G401 (cell line): ENCODE measurements around the gene ADRA1B. TPM values are rescaled to one million over a fixed set of nuclear protein-coding genes. Genes with fewer than 3 reads are reported as not detected.
A peak's percentile ranks its signal among the peaks of the same experiment; 100 is the strongest.

Experiments used
- DNase-seq: peaks from one replicate; pipeline ENCODE4 v3.0.0-alpha.2; 2015; ENCODE audit warnings: low spot score
- in situ Hi-C: cut with HindIII; loops from 2 replicates; pipeline ENCODE4 v1.10.0; 2016; ENCODE audit warnings: low sequenced_read_pairs, mixed read lengths
- total RNA-seq: library from RNA; depleted of rRNA; stranded (reverse); fragments of >200 nt; shearing (Covaris generic); gene quantifications from 2 replicates; pipeline ENCODE4 v1.2.3, GENCODE V29; 2014

The ADRA1B gene
- total RNA-seq, 1 experiment from 2014 or later = 41.4 TPM

GRCh38 chr5:159916841-159917761, 819 bp downstream of the ADRA1B start:
- in situ Hi-C loops = no loop called here
- no peak for DNase-seq

DNA sequence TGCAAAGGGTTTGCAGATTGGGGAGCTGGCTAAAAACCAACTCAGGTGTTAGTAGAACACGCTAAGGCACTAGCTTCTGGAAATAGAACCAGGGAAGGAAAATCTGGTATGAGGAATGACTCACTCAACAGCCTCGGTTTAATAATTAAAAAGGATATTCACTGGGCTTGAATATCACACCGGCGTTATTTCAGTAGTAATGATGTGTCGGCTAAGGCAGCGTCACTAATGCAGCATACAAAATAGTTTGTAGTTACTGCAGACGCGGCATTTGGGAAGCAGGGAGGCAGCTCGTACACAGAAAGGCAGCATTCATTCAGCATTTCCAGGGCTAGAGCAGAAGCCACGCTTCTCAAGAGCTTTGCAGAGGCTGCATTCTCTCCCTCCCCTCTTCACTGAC, 1.7 kb downstream of the ADRA1B start:
- DNase-seq = no peak
- in situ Hi-C loops = no loop called here

- no peak for DNase-seq
- in situ Hi-C loops = no loop called here
Observed at GRCh38 chr5:159921721-159922120, 5.4 kb downstream of the ADRA1B start.

GRCh38 chr5:159923008-159923407, 6.7 kb downstream of the ADRA1B start:
- in situ Hi-C loops = no loop called here

GRCh38 chr5:159928122-159928909, 12.0 kb downstream of the ADRA1B start:
- DNase-seq = no peak
- in situ Hi-C loops = no loop called here

More at GRCh38 chr5:159923008-159923407, 6.7 kb downstream of the ADRA1B start:
- no peak for DNase-seq

DNA sequence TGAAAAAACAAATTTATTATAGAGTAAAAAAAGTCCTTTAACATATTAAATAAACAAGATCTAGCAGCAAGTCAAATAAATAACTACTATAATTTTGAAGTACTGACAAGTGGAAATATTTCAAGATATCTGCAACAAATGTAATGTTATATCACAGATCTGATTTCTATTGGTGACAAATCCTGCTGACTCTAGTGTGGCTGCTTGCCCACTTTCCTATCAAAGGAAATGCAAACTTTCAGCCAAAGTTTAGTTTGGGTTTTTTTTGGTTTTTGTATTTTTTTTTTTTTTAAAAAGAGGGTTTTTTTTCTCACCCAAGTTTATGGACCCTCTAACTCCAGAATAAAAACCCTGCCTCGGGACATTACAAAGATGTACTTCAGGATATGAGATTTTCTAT, 12.9 kb downstream of the ADRA1B start:
- DNase-seq = no peak
- in situ Hi-C loops = no loop called here

GRCh38 chr5:159933531-159934485, 17.5 kb downstream of the ADRA1B start:
- DNase-seq = no peak
- in situ Hi-C loops = no loop called here

DNA sequence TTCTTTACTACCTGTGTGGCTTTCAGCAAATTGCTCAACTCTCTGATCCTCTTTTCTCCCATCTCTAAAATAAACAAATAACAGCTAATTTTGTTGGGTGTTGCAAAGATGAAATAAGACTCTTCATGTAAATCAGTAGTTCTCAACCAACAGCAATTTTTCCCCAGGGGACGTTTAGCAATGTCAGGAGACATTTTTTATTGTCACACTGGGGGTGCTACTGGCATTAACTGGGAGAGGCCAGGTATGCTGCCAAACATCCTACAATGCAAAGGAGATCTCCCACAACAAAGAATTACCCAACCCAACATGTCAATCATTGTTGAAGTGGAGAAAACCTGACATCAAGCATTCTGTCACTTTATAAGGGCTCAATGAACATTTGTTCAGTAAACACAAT, 19.7 kb downstream of the ADRA1B start:
- no peak for DNase-seq
- in situ Hi-C loops = no loop called here

DNA sequence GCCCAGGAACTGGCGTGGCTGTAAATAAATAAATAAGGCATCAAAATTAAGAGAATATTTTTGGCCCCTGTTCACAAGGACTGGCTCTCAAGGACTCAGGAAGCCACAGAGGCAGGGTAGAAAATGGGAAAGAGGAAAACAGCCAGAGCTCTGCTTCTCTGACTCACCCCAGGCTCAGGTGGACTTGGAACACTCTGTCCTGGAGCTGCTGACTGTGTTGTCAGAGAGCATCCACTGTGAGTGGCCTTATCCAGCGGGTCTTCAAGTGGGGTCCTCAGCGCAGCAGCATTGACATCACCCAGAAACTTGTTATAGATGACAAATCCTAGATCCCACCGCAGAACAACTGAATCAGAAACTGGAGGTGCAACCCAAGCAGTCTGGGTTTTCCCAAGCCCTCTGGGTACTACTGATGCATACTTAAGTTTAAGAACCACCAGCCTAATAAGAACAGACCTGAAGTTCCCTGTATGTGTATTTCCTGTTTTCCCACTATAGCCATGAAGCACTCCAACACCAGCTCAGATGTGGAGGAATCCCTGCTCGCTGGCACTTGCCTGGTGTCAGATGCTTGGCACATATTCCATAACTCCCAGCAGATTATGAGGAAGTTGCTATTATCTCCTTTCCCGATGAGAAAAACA, 20.5 kb downstream of the ADRA1B start:
- no peak for DNase-seq
- in situ Hi-C loops = no loop called here

GRCh38 chr5:159937580-159937979, 21.3 kb downstream of the ADRA1B start:
- in situ Hi-C loops = no loop called here
- DNase-seq = no peak

DNA sequence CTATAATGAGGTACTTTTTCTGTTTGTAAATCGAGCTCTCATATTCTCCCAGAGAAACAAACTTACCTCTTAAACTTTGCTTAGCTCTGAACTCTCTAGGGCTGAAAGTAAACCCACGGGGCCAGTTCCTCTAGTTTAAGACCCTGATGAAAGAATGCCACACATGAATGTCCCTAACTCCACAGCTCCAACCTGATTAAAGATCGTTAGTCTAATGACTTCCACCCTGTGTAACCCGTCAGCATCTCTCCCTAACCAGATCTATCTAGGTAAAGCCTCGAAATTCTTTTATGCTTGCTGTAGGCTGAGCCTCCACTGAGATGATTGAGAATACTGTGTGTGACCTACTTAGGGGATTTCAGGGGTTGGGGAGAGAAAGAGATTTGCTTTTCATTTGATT, 27.0 kb downstream of the ADRA1B start:
- in situ Hi-C loops = no loop called here
- DNase-seq = peak; percentile 33

DNA sequence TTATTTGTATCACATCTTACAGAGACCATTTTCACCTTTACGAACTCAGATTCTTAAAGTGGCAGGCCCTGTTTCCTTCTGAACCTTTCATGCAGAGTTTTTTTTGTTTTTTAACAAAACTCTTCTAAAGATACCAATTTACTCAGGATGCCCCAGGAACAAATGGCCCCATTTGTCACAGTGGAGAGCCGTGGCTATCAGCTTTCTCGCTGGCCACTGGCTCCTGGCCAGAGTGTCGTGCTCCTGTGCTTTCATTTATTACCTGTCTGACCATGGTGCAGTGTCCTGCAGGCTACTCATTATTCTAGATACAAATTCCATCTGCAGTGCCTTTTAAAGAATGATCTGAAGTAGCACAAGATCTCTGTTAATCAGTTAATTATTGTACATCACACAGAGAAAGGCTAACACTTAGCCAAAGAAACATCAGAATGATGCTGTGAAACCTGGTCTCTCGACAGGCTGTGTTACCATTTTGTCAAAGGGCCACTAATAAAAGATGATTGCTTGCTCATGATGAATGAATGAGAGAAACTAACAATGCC, 27.8 kb downstream of the ADRA1B start:
- peak; percentile 38 for DNase-seq
- in situ Hi-C loops = no loop called here

DNA sequence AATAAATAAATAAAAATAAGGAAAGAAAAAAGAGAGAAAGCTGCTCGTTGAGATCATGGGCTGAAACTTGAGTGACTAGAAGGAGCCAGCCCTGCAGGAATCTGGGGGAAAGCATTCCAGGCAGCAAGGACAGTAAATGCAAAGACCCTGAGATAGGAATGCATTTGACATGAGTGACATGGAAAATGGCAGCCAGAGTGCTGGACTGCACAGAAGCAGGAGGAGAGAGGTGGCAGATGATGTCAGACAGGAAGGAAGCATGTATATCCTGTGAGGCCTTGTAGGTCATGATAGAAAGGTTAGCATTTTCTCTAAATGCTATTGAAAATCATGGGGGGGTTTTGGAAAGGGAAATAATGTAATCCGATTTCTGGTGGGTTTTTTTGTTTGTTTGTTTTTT, 29.1 kb downstream of the ADRA1B start:
- DNase-seq = no peak
- in situ Hi-C loops = no loop called here

- in situ Hi-C loops = no loop called here
- peak; percentile 47 for DNase-seq
Observed at GRCh38 chr5:159947708-159948358, 31.6 kb downstream of the ADRA1B start.

DNA sequence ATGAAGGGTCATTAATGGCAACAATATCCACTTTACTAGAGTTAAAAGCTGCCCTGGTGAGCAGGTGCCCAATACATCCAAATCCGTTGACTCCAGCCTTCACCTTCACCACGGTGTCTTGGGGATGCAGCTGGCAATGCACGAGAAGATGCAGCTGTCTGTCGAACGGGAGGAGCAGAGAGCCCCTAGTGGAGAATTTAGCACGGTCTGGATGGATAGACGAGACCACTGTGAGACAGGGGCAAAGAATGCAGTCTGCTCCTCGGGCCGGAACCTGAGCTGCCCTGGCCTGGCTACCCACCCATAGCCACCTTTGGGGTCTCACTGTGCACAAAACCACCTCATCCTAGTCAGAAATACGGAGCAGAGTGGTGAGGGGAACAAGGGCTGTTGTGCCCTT, 35.1 kb downstream of the ADRA1B start:
- in situ Hi-C loops = no loop called here
- no peak for DNase-seq

GRCh38 chr5:159951834-159952233, 35.6 kb downstream of the ADRA1B start:
- no peak for DNase-seq
- in situ Hi-C loops = no loop called here

DNA sequence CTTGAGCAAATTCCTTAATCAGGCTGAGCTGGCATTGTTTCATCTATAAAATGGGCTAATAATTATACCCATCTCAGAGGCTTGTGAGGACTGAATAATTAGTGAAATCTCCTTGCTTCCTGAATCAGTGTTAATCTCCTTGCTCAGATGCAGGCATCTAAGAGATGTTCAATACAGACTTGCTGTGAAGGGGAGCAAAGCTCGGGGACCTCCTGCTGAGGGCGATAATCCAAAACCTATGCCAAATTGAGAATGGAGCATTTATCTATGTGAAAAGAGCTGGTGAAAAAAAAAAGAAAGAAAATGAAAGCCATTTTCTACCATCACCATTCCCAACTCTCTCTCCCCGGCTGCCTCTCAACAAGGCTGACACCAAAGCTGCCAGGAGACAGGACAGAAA, 37.3 kb downstream of the ADRA1B start:
- DNase-seq = no peak
- in situ Hi-C loops = no loop called here

DNA sequence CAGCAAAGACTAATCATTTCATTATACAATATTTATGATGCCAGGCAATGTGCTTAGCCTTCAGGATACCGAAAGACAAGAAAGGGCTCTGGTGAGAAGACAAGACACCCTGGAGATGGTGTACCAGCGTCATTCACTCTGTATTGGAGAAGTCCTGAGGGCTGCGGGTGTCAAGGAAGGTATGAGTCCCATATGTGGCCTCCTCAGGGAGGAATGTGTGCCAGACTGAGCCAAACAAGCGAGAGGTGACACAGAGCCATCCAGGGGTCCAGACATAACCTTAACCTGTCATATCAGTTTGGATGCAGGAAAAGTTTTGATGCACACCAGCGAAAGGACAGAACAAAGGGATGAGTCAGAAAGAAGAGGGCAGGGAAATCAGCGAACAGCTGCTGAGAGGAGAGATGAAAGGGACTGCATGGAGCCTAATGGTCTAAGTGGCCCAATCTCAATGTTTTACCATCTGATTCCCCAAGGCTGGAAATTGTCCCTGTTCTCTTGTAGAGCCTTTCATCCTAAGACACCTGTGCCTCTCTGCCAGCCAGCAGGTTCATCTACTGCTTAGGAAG, 38.9 kb downstream of the ADRA1B start:
- in situ Hi-C loops = no loop called here
- DNase-seq = no peak
